Trophoblast cell (in vitro differentiated cells and primary cell): Measurements from ENCODE around the gene WFDC1.

Experiments
- DNase-seq, 2 donors: peaks; one replicate each; pipeline ENCODE4 v3.0.0-alpha.2; 2016
- H2AFZ ChIP-seq: 2 replicates; pipeline ENCODE4 v1.6.1; 2013; ENCODE audit warnings: low read length, moderate library complexity, mild to moderate bottlenecking; ENCODE audit not compliant: insufficient read depth, poor library complexity
- H2AK5ac ChIP-seq: 2 replicates; pipeline ENCODE4 v1.6.1; 2013; ENCODE audit warnings: mild to moderate bottlenecking, low read length
- H2BK120ac ChIP-seq: 2 replicates; pipeline ENCODE4 v1.6.1; 2013; ENCODE audit warnings: low read length, mild to moderate bottlenecking, moderate library complexity; ENCODE audit not compliant: insufficient read depth, poor library complexity
- H2BK12ac ChIP-seq: 2 replicates; pipeline ENCODE4 v1.6.1; 2013; ENCODE audit warnings: mild to moderate bottlenecking, low read length, moderate library complexity
- H2BK5ac ChIP-seq: 2 replicates; pipeline ENCODE4 v1.6.1; 2013; ENCODE audit warnings: low read length, low read depth, moderate library complexity, mild to moderate bottlenecking; ENCODE audit not compliant: poor library complexity
- H3K14ac ChIP-seq: 2 replicates; pipeline ENCODE4 v1.6.1; 2013; ENCODE audit warnings: mild to moderate bottlenecking, low read length
- H3K18ac ChIP-seq: 2 replicates; pipeline ENCODE4 v1.6.1; 2013; ENCODE audit warnings: mild to moderate bottlenecking, low read length
- H3K23ac ChIP-seq: 2 replicates; pipeline ENCODE4 v1.6.1; 2013; ENCODE audit warnings: low read length
- H3K27ac ChIP-seq: 2 replicates; pipeline ENCODE4 v1.5.1; 2013; ENCODE audit warnings: low read depth, mild to moderate bottlenecking, inconsistent platforms, low read length, moderate library complexity
- H3K27me3 ChIP-seq: 2 replicates; pipeline ENCODE4 v1.6.1; 2013; ENCODE audit warnings: inconsistent platforms, mild to moderate bottlenecking, low read length, moderate library complexity; ENCODE audit not compliant: insufficient read depth
- H3K36me3 ChIP-seq, 2 experiments: 1 replicate in 1 of 2; 2 replicates in 1 of 2; pipeline ENCODE4 v1.6.1; 2013; ENCODE audit warnings: low read length in 2 of 2, mild to moderate bottlenecking in 2 of 2, moderate library complexity in 1 of 2; ENCODE audit not compliant: insufficient read depth in 2 of 2, control insufficient read depth in 1 of 2
- H3K4ac ChIP-seq: 2 replicates; pipeline ENCODE4 v1.6.1; 2013; ENCODE audit warnings: low read depth, mild to moderate bottlenecking, low read length, moderate library complexity
- H3K4me1 ChIP-seq, 2 experiments: 1 replicate in 1 of 2; 2 replicates in 1 of 2; pipeline ENCODE4 v1.6.1; 2013; ENCODE audit warnings: low read length in 2 of 2, mild to moderate bottlenecking in 2 of 2, moderate library complexity in 1 of 2; ENCODE audit not compliant: insufficient read depth in 2 of 2, control insufficient read depth in 1 of 2
- H3K4me2 ChIP-seq: 2 replicates; pipeline ENCODE4 v1.6.1; 2013; ENCODE audit warnings: inconsistent platforms, mild to moderate bottlenecking, low read length, moderate library complexity
- H3K4me3 ChIP-seq: 2 replicates; pipeline ENCODE4 v1.5.1; 2013; ENCODE audit warnings: mild to moderate bottlenecking, low read depth, low read length, inconsistent platforms
- H3K79me1 ChIP-seq: one replicate; pipeline ENCODE4 v1.6.1; 2013; ENCODE audit warnings: low read length
- H3K79me2 ChIP-seq: 2 replicates; pipeline ENCODE4 v1.6.1; 2013; ENCODE audit warnings: low read length, mild to moderate bottlenecking; ENCODE audit not compliant: control insufficient read depth, insufficient read depth, poor library complexity
- H3K9ac ChIP-seq: 2 replicates; pipeline ENCODE4 v1.6.1; 2013; ENCODE audit warnings: mild to moderate bottlenecking, low read length
- H3K9me3 ChIP-seq: 2 replicates; pipeline ENCODE4 v1.6.1; 2013; ENCODE audit warnings: low read depth, mild to moderate bottlenecking, control low read depth, inconsistent platforms, low read length; ENCODE audit not compliant: insufficient read depth
- H4K12ac ChIP-seq: 2 replicates; pipeline ENCODE4 v1.6.1; 2013; ENCODE audit warnings: low read depth, mild to moderate bottlenecking, low read length, moderate library complexity
- H4K8ac ChIP-seq: 2 replicates; pipeline ENCODE4 v1.6.1; 2013; ENCODE audit warnings: low read depth, mild to moderate bottlenecking, low read length, moderate library complexity
- H4K91ac ChIP-seq: one replicate; pipeline ENCODE4 v1.6.1; 2013; ENCODE audit warnings: low read depth, mild to moderate bottlenecking, low read length, moderate library complexity
- WGBS: extraction: QIAGEN DNeasy Blood & Tissue Kit; methylation state at CpG from one replicate; pipeline ENCODE4 v1.1.7; 2013; ENCODE audit warnings: missing lambda C conversion rate; ENCODE audit not compliant: insufficient read length, insufficient coverage; ENCODE audit errors: extremely low coverage; 5-methylcytosine and 5-hydroxymethylcytosine counted together

Gene WFDC1

DNA sequence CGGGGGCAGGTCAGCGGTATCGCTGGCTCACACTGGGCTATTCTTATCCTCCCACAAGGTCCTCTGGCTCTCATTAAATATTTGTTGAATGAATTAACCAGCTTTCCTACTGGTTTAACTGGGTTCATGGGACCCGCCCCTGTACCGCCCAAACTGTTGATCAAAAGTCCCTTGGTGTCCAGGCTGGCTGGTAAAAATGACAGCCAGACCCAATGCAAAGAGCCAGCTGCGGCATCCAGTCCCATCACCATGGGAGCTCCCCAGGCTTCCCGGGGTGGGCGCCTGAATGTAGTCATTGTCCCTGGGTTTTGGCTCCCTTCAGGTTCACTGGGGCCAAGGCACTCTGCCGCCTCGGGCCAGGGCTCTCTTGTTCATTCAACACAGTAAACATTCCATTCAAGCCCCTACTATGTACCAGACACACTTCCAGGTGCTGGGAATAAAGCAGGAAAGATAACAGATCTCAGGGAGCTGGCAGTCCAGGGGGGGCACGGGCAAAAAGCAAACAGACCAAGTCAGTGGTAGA is 62.0 kb downstream of the WFDC1 start:
- H3K23ac ChIP-seq: no peak overlapping the region
- H3K4me1 ChIP-seq: peaks cover 25% of the 10 kb centered on the region in 2 experiments
- no peak for DNase-seq
- H3K27me3 ChIP-seq: no peaks in the 10 kb centered on the region
- H3K79me1 ChIP-seq: peaks cover 2% of the 10 kb centered on the region
- WGBS: no CpG with 5 or more reads among the region's 11 CpGs
- no peak overlapping the region for H3K18ac ChIP-seq
- no peak overlapping the region for H4K91ac ChIP-seq
- H3K36me3 ChIP-seq: no peaks in the 10 kb centered on the region
- no peak overlapping the region for H3K14ac ChIP-seq
- H3K4me2 ChIP-seq: no peak overlapping the region
- no peak overlapping the region for H2BK120ac ChIP-seq
- H2BK12ac ChIP-seq: no peak overlapping the region
- no peaks in the 10 kb centered on the region for H3K9me3 ChIP-seq
- H3K4me3 ChIP-seq: no peak overlapping the region
- no peak overlapping the region for H3K4ac ChIP-seq
- H3K9ac ChIP-seq: no peak overlapping the region
- H2BK5ac ChIP-seq: no peak overlapping the region
- no peak overlapping the region for H2AK5ac ChIP-seq
- H4K8ac ChIP-seq: no peak overlapping the region
- H3K27ac ChIP-seq: no peak overlapping the region
- H4K12ac ChIP-seq: no peak overlapping the region
- no peak overlapping the region for H2AFZ ChIP-seq
- no peaks in the 10 kb centered on the region for H3K79me2 ChIP-seq

DNA sequence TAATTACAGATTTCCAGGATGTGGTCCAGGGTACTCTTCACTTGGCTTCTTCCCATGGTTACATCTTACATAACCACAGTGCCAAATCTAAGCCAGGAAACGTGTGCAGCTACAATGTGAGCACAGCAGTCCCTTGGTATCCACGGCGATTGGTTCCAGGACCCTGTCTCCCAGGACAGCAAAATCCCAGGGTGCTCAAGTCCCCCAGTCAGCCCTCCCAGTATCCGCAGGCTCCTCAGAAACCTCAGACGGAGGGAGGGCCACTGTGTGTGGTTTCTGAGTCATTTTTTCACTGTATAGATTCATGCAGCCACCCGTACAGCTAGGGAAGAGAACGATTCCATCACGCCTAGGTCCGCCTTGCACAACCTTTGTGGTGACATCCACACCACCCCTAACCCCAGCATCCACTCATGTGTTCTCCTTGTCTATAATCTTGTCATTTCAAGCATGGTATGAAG is 62.5 kb downstream of the WFDC1 start:
- Histone ChIP-seq H3K79me2 (no peaks in the 10 kb centered on the region), H2BK120ac (no peak overlapping the region), H4K8ac (no peak overlapping the region), H2AFZ (no peak overlapping the region), H4K12ac (no peak overlapping the region), H3K79me1 (peaks cover 2% of the 10 kb centered on the region), H3K4me1 (peaks cover 25% of the 10 kb centered on the region in 2 experiments), H4K91ac (peak overlapping the region; percentile 26), H3K4me3 (no peak overlapping the region), H3K4me2 (no peak overlapping the region), H3K9ac (no peak overlapping the region), H3K23ac (no peak overlapping the region), H3K9me3 (no peaks in the 10 kb centered on the region), H3K14ac (no peak overlapping the region), H3K36me3 (no peaks in the 10 kb centered on the region), H3K4ac (no peak overlapping the region), H3K18ac (no peak overlapping the region), H2BK5ac (no peak overlapping the region), H2AK5ac (no peak overlapping the region), H3K27me3 (no peaks in the 10 kb centered on the region), H2BK12ac (peak overlapping the region; percentile 30), H3K27ac (no peak overlapping the region)
- DNase-seq: peak in 1 of 2 donors; percentile 26
- WGBS: no CpG with 5 or more reads among the region's 9 CpGs

- peaks cover 2% of the 10 kb centered on the region for H3K79me1 ChIP-seq
Observed at GRCh38 chr16:84358601-84359295, 64.1 kb downstream of the WFDC1 start.

DNA sequence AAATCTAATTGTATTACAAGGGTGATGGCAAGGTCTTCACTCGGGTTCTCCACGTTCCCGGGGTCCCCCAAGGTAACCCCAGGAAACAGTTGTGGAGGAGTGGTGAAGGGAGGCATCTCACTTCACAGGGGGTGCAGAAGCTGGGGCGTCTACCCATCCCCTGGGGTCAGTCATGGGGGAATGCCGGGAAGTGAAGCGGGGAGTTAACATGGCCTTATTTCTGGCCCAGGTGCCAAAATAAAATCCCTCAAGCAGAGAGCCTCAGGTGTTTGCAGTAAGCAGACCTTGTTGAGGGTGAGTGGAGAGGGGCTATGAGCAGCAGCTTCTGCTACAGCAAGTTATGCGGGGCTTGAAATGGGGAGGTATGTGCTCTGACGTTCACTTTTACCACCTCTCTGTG is 64.6 kb downstream of the WFDC1 start:
- Histone ChIP-seq H3K9me3 (no peaks in the 10 kb centered on the region), H3K79me2 (no peaks in the 10 kb centered on the region), H3K14ac (no peak overlapping the region), H3K4me2 (no peak overlapping the region), H2AK5ac (no peak overlapping the region), H3K27ac (no peak overlapping the region), H3K18ac (no peak overlapping the region), H2AFZ (no peak overlapping the region), H3K4ac (no peak overlapping the region), H3K36me3 (no peaks in the 10 kb centered on the region), H4K8ac (no peak overlapping the region), H3K79me1 (peaks cover 2% of the 10 kb centered on the region), H4K12ac (no peak overlapping the region), H3K27me3 (no peaks in the 10 kb centered on the region), H3K4me1 (peaks cover 25% of the 10 kb centered on the region in 2 experiments), H3K9ac (no peak overlapping the region), H2BK12ac (peak overlapping the region; percentile 89), H3K23ac (no peak overlapping the region), H2BK5ac (peak overlapping the region; percentile 42), H2BK120ac (no peak overlapping the region), H3K4me3 (no peak overlapping the region), H4K91ac (peak overlapping the region; percentile 75)
- DNase-seq: no peak
- no CpG with 5 or more reads among the region's 8 CpGs for WGBS

More at GRCh38 chr16:84358601-84359295, 64.1 kb downstream of the WFDC1 start:
- H3K18ac ChIP-seq: no peak overlapping the region
- no peaks in the 10 kb centered on the region for H3K27me3 ChIP-seq
- no peak overlapping the region for H3K27ac ChIP-seq
- H3K23ac ChIP-seq: no peak overlapping the region
- H3K9me3 ChIP-seq: no peaks in the 10 kb centered on the region
- peak overlapping the region; percentile 6 for H3K14ac ChIP-seq
- H4K12ac ChIP-seq: no peak overlapping the region
- no peak overlapping the region for H2AK5ac ChIP-seq
- no peak for DNase-seq
- no peaks in the 10 kb centered on the region for H3K79me2 ChIP-seq
- no peak overlapping the region for H3K4me2 ChIP-seq
- H2BK120ac ChIP-seq: no peak overlapping the region
- no CpG with 5 or more reads among the region's 14 CpGs for WGBS
- no peak overlapping the region for H4K8ac ChIP-seq
- H2BK12ac ChIP-seq: peak overlapping the region; percentile 83
- H3K9ac ChIP-seq: no peak overlapping the region
- peak overlapping the region; percentile 1 for H4K91ac ChIP-seq
- H2AFZ ChIP-seq: no peak overlapping the region
- no peak overlapping the region for H3K4ac ChIP-seq
- no peak overlapping the region for H2BK5ac ChIP-seq
- no peak overlapping the region for H3K4me3 ChIP-seq
- H3K4me1 ChIP-seq: peaks cover 25% of the 10 kb centered on the region in 2 experiments
- no peaks in the 10 kb centered on the region for H3K36me3 ChIP-seq
